H7 (cell line): ENCODE data around the gene CHCHD6. TPM values are rescaled to one million over a fixed set of nuclear protein-coding genes. Genes with fewer than 3 reads are reported as not detected.

Source experiments
- DNase-seq: peaks from one replicate; pipeline ENCODE4 v3.0.0; 2012
- H3K27me3 ChIP-seq: 2 replicates; pipeline ENCODE4 v1.6.0; 2011; ENCODE audit warnings: mild to moderate bottlenecking, low read length; ENCODE audit not compliant: control insufficient read depth, insufficient read depth
- H3K36me3 ChIP-seq: replicated peaks from 2 replicates; pipeline ENCODE4 v1.5.1; 2011; ENCODE audit warnings: low read length; ENCODE audit not compliant: control insufficient read depth, insufficient read depth
- H3K4me3 ChIP-seq: 2 replicates; pipeline ENCODE4 v1.5.1; 2011; ENCODE audit warnings: low read depth, mild to moderate bottlenecking, control low read depth, low read length, moderate library complexity; ENCODE audit not compliant: insufficient read depth
- total RNA-seq: library from RNA; depleted of rRNA; stranded (reverse); fragments of >200 nt; shearing (Covaris generic); gene quantifications from 2 replicates; pipeline ENCODE4 v1.2.3, GENCODE V29; 2014

Gene CHCHD6
- total RNA-seq, 1 experiment from 2014 or later: 19.5 TPM

- no peaks in the 10 kb centered on the region for H3K36me3 ChIP-seq
- DNase-seq: no peak
- H3K4me3 ChIP-seq: no peak overlapping the region
- no peaks in the 10 kb centered on the region for H3K27me3 ChIP-seq
Observed at GRCh38 chr3:126847061-126847460, 143.0 kb downstream of the CHCHD6 start.

GRCh38 chr3:126848991-126849390 lies 145.0 kb downstream of the CHCHD6 start:
- Histone ChIP-seq H3K4me3 (no peak overlapping the region), H3K27me3 (no peaks in the 10 kb centered on the region), H3K36me3 (no peaks in the 10 kb centered on the region)
- no peak for DNase-seq

DNA sequence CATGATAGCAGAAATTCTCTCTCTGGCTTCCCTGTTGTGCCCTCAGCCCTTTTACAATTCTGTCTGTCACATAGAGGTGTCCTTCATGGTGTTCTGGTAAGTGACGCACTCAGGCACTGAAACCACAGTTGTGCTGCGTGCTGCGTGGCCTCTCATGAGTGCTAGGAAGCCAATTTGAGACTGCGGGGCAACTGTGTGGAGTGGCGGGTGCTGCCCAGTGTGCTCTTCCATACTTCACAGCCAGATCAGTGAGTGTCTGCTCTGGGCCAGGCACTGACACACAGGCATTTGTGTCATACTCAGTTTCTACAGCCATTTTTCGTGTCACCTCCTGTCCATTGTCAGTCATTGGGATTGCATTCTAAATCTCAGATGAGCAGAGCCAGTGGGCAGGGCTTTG lies 145.7 kb downstream of the CHCHD6 start:
- no peak for DNase-seq
- no peak overlapping the region for H3K4me3 ChIP-seq

GRCh38 chr3:126850370-126851085 lies 146.5 kb downstream of the CHCHD6 start:
- Histone ChIP-seq H3K27me3 (no peaks in the 10 kb centered on the region), H3K36me3 (no peaks in the 10 kb centered on the region), H3K4me3 (no peak overlapping the region)
- DNase-seq: peak; percentile 69

More for the DNA sequence above, 145.7 kb downstream of the CHCHD6 start:
- Histone ChIP-seq H3K27me3 (no peaks in the 10 kb centered on the region), H3K36me3 (no peaks in the 10 kb centered on the region)

DNA sequence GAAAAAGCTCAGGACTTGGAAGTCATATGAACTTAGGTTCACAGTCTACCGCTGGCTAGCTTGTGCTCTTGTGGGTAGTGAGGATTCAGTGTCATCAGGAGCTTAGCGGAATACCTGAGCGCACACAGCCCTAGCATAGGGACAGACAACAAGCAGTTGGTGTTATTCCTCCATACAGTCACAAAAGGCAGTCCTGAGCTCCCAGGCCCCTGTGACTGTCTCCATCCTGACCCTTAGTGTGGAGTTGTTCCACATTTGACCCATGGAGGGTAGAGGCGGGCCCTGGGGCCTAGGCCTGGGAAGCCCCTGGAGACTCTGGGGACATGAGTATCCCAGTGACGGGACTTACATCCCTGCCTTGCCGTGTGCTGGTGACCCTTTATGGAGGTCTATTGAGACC lies 147.3 kb downstream of the CHCHD6 start:
- DNase-seq: peak; percentile 3
- H3K4me3 ChIP-seq: no peak overlapping the region

DNA sequence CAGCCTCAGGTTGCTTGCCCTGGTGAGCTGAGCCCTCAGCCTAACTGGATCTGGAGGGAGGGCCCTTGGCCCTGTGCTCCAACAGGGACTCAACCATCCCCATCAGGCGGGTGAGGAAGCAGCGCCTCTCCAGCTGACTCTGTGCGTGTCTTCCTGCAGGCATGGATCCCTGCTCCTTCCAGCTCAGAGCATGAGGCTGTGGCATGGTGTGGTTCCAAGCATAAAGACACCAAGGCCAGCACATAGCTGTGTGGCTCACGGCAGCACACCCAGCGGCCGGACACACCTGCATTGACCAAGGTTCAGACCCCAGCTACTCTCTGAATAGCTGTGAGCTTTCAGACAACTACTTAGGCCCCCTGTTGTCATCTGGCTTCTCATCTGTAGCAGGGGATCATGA lies 147.9 kb downstream of the CHCHD6 start:
- peak; percentile 6 for DNase-seq
- Histone ChIP-seq H3K27me3 (no peaks in the 10 kb centered on the region), H3K4me3 (no peak overlapping the region), H3K36me3 (no peaks in the 10 kb centered on the region)

More for the DNA sequence above, 147.3 kb downstream of the CHCHD6 start:
- no peaks in the 10 kb centered on the region for H3K36me3 ChIP-seq
- no peaks in the 10 kb centered on the region for H3K27me3 ChIP-seq

DNA sequence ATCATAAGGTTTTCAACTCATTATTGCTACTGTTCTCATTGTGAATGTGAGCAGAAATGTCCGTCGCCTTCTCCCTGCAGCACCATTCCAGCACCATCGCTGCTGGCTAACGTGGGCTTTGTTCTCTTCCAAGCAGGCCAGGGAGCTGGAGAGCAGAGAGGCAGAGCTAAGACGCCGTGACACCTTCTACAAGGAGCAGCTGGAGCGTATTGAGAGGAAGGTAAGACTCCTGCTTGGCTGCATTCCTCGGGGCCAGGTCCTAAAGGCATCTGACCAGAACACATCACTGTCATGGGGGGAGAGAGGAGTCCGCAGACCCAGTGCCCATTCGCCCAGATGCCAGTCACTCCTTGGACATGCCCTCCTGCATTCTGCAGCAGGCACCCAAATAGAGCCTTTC lies 148.5 kb downstream of the CHCHD6 start:
- no peaks in the 10 kb centered on the region for H3K27me3 ChIP-seq
- peak; percentile 30 for DNase-seq
- no peak overlapping the region for H3K4me3 ChIP-seq
- no peaks in the 10 kb centered on the region for H3K36me3 ChIP-seq

- H3K36me3 ChIP-seq: no peaks in the 10 kb centered on the region
- H3K4me3 ChIP-seq: no peak overlapping the region
- peak; percentile 4 for DNase-seq
- no peaks in the 10 kb centered on the region for H3K27me3 ChIP-seq
Observed at GRCh38 chr3:126854666-126855065, 150.6 kb downstream of the CHCHD6 start.

- peak; percentile 3 for DNase-seq
- no peaks in the 10 kb centered on the region for H3K36me3 ChIP-seq
- H3K27me3 ChIP-seq: no peaks in the 10 kb centered on the region
- H3K4me3 ChIP-seq: no peak overlapping the region
Observed at GRCh38 chr3:126855374-126855773, 151.3 kb downstream of the CHCHD6 start.

- Histone ChIP-seq H3K36me3 (no peaks in the 10 kb centered on the region), H3K4me3 (no peak overlapping the region), H3K27me3 (no peaks in the 10 kb centered on the region)
- DNase-seq: no peak
Observed at GRCh38 chr3:126857928-126858327, 153.9 kb downstream of the CHCHD6 start.

- no peak overlapping the region for H3K4me3 ChIP-seq
- DNase-seq: peak; percentile 53
- H3K27me3 ChIP-seq: no peaks in the 10 kb centered on the region
- H3K36me3 ChIP-seq: no peaks in the 10 kb centered on the region
Observed at GRCh38 chr3:126858401-126858800, 154.4 kb downstream of the CHCHD6 start.

GRCh38 chr3:126858887-126859286 lies 154.8 kb downstream of the CHCHD6 start:
- peak; percentile 47 for DNase-seq
- Histone ChIP-seq H3K4me3 (no peak overlapping the region), H3K36me3 (no peaks in the 10 kb centered on the region), H3K27me3 (no peaks in the 10 kb centered on the region)

DNA sequence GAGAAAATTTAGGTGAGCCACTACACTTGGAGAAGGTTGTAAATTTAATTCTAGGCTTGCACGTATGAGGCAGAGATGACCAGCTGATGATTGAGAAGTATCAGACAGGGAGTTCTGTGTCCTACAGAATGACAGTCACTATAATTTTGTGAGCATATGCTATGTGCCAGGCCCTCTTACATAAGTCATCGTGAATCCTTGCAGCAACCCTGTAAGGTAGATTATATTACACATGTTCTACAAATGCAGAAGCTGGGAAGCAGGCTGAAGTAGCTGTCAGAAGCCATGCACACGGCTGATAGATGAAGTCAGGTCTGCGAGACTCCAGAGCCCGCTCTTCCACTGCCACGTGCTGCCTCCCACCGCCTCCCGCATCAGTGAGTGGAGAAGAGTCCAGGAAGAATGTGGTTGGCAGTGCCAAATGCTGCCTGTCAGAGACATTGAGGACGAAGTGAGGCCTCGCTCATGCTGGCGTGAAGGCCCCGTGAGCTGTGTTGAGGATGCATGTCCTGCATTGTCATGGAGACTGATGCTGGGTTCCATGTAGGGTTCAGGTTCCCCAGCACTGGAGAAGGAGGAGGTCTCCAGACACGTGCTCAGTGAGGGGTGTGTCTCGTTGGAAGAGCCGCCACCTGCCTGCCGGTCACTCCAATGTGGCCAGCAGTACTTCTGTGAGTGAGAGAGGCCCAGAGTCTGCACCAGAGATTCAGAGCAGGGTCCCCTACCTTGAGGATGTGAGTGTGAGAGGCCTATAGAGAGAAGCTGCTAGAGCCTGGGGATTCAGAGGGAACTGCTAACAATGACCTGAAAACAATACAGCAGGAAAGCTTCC lies 155.6 kb downstream of the CHCHD6 start:
- H3K36me3 ChIP-seq: no peaks in the 10 kb centered on the region
- DNase-seq: peak; percentile 2
- no peaks in the 10 kb centered on the region for H3K27me3 ChIP-seq
- H3K4me3 ChIP-seq: no peak overlapping the region

DNA sequence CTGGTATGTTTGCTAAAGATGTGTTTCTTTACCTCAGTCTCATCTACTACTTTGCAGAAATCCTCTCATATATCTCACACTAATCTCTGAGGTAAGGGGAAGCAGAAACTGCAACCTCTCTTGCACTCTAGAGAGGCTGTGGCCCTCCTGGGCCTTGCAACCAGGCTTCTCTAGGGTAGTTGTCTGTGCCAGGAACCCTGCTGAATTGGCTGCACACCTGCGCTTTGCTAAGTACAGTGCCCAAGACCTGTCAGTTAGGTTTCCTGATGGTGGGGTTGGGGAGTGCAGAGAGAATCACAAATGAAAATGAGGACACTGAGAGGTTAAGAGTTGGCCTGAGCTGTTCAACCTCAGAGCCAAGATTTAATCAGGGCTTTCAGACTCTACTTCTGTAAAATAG lies 161.7 kb downstream of the CHCHD6 start:
- no peak overlapping the region for H3K4me3 ChIP-seq
- no peak for DNase-seq
- H3K27me3 ChIP-seq: no peaks in the 10 kb centered on the region
- no peaks in the 10 kb centered on the region for H3K36me3 ChIP-seq

DNA sequence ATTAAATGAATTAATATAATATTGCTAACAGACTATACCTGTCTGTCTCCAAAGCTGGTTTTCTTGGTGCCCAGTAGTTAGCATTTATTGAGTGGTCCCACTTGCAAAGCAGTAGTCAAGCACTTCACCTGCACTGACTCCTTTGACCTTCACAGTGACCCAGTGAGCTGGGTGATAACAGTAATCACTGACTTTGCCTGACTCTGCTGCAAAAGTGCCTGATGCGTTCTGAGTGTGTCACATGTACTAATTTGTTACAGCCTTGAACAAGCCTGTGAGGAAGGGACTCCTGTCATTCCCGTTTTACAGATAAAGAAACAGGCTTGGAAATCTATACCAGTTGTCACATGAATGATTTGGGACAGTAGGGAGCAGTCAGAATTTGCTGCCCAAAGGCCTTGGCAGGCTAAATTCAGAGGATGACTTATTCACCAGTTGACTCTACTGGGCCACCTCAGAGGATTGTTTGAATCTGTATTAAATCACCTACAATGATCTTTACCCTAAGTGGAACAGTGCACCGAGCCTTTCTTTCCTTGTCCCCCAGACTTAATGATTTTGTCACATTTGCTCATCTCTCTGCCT lies 162.2 kb downstream of the CHCHD6 start:
- Histone ChIP-seq H3K4me3 (no peak overlapping the region), H3K27me3 (no peaks in the 10 kb centered on the region), H3K36me3 (no peaks in the 10 kb centered on the region)
- DNase-seq: no peak
